Tongue (tissue), 2 donors: Measurements from ENCODE around the gene GAB4. TPM values are rescaled to one million over a fixed set of nuclear protein-coding genes. Genes with fewer than 3 reads are reported as not detected.
"Not testable (repeated sequence)": the region's sequence is repeated elsewhere in the genome, so short reads cannot be mapped to it uniquely, and the experiment has no call there.

Experiments
- DNase-seq: peaks from one replicate; pipeline ENCODE4 v3.0.0-alpha.2; 2015
- total RNA-seq: library from RNA; depleted of rRNA; stranded (reverse); fragments of >200 nt; gene quantifications from one replicate; pipeline ENCODE4 v1.2.3, GENCODE V29; 2014

Gene GAB4
- total RNA-seq, 1 donor from 2014 or later: not detected

- DNase-seq: no peak
These were observed 49.5 kb downstream of the GAB4 start for GRCh38 chr22:16958475-16958874.

GRCh38 chr22:16957781-16958180 is 50.2 kb downstream of the GAB4 start:
- no peak for DNase-seq

GRCh38 chr22:16956290-16956689 is 51.7 kb downstream of the GAB4 start:
- no peak for DNase-seq

- peak; percentile 28 for DNase-seq
These were observed 52.3 kb downstream of the GAB4 start for GRCh38 chr22:16955678-16956210.

- no peak for DNase-seq
These were observed 52.9 kb downstream of the GAB4 start for GRCh38 chr22:16955081-16955480.

- DNase-seq: no peak
These were observed 54.0 kb downstream of the GAB4 start for GRCh38 chr22:16954060-16954403.

GRCh38 chr22:16953206-16954059 is 54.6 kb downstream of the GAB4 start:
- no peak for DNase-seq

GRCh38 chr22:16949561-16949960 is 58.5 kb downstream of the GAB4 start:
- no peak for DNase-seq

GRCh38 chr22:16937811-16938210 is 70.2 kb downstream of the GAB4 start:
- DNase-seq: no peak

GRCh38 chr22:16937209-16937608 is 70.8 kb downstream of the GAB4 start:
- not testable (repeated sequence) for DNase-seq

GRCh38 chr22:16936625-16937024 is 71.4 kb downstream of the GAB4 start:
- no peak for DNase-seq

GRCh38 chr22:16935209-16935608 is 72.8 kb downstream of the GAB4 start:
- DNase-seq: no peak

GRCh38 chr22:16933291-16934282 is 74.4 kb downstream of the GAB4 start:
- no peak for DNase-seq

GRCh38 chr22:16932577-16932976 is 75.4 kb downstream of the GAB4 start:
- peak; percentile 4 for DNase-seq

- DNase-seq: no peak
These were observed 82.5 kb downstream of the GAB4 start for GRCh38 chr22:16925407-16925966.

- no peak for DNase-seq
These were observed 85.3 kb downstream of the GAB4 start for GRCh38 chr22:16922706-16923105.

- no peak for DNase-seq
These were observed 85.9 kb downstream of the GAB4 start for GRCh38 chr22:16922076-16922475.

- DNase-seq: peak; percentile 70
These were observed 90.6 kb downstream of the GAB4 start for GRCh38 chr22:16917144-16918003.

- DNase-seq: no peak
These were observed 92.3 kb downstream of the GAB4 start for GRCh38 chr22:16915701-16916100.

- DNase-seq: not testable (repeated sequence)
These were observed 93.1 kb downstream of the GAB4 start for GRCh38 chr22:16914911-16915310.

GRCh38 chr22:16914006-16914405 is 94.0 kb downstream of the GAB4 start:
- DNase-seq: no peak
